ENCODE results near the gene MAP7D1.
"Not testable (repeated sequence)": the region's sequence is repeated elsewhere in the genome, so short reads cannot be mapped to it uniquely, and the experiment has no call there.

MAP7D1 gene

DNA sequence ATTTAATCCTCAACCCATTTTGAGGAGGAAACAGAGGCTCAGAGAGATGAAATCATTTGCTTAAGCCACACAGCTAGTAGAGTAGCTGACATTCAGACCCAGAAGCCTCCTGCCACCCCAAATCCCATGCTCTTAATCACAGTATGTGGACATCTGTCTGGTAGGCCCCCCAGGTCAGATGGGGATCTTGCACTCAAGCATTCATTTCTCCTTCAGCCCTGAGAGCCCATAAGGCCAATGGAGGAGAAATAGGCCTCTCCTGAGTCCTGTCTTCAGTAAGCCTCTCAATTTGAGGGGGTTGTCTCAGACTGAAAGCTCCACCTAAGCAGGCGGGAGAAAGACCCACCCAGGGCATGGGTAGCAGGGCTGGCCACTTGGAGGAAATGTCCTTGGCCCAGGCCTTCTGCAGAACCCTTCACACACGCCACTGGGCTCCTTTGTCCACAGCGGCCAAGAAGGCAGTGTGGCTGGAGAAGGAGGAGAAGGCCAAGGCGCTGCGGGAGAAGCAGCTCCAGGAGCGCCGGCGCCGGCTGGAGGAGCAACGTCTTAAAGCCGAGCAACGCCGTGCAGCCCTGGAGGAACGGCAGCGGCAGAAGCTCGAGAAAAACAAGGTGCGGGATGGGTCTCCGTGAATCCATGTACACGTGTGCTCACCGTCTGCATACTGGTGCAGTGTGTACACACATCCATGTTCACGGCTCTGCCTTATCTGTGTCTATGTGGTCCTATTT lies 16.2 kb downstream of the MAP7D1 start:
- no peak for DNase-seq

DNA sequence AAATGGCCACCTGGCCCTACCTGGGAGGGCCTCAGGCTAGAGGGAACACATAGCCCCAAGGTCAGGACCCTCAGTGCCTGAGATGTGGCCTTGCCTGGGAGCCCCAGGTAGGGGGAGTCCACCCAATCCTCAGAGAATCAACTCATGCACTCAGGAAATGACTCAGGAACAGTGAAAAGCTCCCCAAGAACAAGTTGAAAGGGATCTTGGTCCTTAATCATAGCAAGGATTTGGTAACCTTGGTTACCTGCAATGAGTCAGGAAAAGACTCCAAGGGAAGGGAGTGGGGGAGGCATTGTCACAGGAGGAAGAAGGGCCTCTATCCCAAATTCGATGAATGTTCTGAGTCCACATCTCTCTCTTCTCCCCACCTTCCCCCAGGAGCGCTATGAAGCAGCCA lies 17.0 kb downstream of the MAP7D1 start:
- no peak for DNase-seq

DNA sequence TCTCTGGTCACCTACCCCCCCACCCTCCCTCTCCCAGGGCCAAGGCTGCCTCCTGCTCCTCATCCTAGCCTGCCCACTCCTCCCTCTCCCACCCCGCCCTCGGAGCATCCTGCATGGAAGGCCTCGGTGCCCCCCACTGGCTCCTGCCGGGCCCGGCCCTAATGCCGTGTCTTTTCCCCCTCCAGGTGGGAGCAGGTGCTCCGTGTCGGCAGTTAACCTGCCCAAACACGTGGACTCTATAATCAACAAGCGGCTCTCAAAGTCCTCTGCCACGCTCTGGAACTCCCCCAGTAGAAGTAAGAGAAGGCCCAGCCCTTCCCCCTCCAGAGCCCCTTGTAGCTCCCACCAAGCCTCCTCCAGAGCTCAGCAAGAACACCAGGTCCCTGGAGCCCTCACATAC lies 18.8 kb downstream of the MAP7D1 start:
- no peak for DNase-seq

DNA sequence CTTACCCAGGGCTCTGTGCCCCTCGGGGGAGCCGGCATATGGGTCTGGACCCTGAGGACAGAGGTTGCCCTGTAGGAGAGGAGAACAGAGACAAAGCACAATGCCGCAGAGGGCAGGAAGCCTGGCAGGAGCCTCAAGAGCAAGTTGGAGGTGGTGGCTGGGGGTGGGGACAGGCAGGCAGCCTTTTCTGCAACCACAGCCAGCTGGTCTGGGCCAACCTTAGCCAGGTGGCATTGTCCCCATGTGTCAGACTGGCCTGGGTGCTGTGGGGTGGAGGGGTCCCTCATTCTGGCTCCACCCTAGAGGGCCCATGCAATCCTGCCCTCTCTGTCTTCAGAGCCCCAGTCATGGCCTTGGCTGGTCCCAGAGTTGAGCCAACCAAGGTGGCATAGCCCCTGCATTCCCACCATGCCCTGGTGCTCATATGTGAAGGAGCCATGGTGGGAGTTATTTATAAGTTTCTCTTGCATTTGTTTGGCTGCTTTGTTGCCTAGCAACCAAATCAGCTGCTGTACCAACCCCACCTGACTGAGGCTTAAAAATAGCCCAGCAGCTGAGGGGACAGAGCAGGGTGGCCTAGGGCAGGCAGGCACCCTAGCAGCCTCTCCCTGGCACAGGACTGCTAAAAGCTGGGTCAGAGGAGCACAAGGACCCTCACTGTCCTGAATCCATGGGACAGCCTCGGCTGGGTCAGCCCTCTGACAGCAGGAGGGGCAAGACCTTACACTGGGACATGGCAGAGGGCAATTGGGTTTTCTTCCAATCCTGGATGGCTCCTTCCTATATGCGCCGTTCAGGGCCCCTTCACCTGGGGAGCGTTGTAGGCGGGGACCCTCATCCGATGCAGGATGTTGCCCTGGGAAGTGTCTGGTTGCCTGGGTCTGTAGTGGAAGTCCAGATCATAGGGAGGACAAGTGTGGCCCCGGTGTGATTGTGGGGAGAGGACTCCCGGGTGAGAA lies 19.5 kb downstream of the MAP7D1 start:
- peak; percentile 23 for DNase-seq

DNA sequence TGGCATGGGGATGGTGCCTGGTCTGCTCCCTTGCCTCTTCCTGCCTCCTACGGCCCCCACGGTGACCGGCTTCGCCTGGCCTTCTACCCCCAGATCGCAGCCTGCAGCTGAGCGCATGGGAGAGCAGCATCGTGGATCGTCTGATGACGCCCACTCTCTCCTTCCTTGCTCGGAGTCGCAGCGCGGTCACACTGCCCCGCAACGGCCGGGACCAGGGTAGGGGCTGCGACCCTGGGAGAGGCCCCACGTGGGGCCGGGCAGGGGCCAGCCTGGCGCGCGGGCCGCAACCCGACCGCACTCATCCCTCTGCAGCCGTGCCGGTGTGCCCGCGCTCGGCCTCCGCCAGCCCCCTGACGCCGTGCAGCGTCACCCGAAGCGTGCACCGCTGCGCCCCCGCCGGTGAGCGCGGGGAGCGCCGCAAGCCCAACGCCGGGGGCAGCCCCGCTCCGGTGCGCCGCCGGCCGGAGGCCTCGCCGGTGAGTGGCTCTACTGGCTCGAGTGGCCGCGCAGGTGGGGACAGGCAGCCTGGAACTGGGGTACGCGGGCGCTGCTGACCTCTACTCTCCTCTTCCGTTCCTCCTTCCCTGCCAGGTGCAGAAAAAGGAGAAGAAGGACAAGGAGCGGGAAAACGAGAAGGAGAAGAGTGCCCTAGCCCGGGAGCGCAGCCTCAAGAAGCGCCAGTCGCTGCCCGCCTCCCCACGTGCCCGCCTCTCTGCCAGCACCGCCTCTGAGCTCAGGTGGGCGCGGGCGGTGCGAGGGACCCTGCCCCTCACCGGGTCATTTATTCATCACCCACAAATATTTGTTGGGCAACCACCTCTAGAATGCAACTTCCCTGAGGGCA lies 20.4 kb downstream of the MAP7D1 start:
- no peak for DNase-seq

DNA sequence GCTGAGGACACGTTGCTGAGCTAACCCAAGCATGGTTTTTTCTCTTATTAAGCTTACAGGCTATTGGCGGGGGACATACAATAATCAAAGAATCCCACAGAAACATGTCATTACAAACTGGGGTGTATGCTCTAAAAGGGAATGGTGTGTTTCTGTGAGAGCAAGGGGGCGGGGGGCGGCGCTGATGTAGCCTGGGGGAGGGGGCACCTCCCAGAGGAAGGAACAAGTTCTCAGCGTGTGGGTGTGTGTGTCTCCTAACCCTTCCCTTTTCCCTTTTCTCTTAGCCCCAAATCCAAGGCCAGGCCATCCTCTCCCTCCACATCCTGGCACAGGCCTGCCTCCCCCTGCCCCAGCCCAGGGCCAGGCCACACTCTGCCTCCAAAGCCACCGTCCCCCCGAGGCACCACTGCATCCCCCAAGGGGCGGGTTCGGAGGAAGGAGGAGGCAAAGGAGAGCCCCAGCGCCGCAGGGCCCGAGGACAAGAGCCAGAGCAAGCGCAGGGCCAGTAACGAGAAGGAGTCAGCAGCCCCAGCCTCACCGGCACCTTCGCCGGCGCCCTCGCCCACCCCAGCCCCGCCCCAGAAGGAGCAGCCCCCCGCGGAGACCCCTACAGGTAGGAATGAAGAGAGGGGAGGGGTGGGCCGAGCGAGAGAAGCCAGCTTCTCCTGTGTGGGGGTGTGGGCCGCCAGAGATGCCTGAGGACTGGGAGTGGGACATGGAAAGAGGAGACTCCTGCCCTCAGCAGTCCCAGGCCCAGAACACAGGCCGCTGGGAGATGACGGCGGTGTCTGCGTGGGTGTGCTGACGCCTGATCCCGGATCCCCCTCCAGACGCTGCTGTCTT lies 21.9 kb downstream of the MAP7D1 start:
- no peak for DNase-seq

DNA sequence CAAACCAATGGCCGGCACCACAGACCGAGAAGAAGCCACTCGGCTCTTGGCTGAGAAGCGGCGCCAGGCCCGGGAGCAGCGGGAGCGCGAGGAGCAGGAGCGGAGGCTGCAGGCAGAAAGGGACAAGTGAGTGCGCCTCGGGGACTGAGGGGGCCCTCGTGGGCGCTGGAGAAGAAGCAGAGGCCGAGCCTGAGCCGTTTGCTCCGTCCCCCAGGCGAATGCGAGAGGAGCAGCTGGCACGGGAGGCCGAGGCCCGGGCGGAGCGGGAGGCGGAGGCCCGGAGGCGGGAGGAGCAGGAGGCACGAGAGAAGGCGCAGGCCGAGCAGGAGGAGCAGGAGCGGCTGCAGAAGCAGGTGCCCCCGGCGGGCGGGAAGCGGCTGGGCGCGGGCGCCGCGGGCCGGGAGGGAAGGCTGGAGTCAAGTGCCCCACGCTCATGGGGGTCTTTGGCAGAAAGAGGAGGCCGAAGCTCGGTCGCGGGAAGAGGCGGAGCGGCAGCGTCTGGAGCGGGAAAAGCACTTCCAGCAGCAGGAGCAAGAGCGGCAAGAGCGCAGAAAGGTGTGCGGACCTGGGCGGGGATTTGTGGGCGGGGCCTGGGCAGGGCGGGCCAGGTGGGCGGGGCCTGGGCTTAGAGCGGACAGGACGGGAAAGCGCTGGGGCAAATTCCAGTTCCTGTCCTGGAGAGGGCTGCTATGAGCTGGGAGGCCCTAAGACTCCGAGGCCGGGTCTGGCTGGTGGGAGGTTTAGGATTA lies 22.7 kb downstream of the MAP7D1 start:
- no peak for DNase-seq

DNA sequence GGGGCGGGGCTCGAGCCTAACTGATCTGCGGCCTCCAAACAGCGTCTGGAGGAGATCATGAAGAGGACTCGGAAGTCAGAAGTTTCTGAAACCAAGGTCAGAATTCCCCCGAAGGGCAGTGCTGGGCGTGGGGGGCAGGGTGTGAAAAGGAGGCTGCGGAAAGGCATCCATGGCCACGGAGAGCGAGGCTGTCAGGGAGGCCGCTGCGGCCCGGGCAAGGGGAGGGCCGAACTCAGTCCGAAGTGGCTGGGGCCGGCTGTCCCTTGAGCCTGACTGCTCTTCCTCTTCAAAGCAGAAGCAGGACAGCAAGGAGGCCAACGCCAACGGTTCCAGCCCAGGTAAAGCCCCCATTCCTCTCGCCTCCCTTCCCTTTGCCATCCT lies 23.2 kb downstream of the MAP7D1 start:
- DNase-seq = no peak

DNA sequence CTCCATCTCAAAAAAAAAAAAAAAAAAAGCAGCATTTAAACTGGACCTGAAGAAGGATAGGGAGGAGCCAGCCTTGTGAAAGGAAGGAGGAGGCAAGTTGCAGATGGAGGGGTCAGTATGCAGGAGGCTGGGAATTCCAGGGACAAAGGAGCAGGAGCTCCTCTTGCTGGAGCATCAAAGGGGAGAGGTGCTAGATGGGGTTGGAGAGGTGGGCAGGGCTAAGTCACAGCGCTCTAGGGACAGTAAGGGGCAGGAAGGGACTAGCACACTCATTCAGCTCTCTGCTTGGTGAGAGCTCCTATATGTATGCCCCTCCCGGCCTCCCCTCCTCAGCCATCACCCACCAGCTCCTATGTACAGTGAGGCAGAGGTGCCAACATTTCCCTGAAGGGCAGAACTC lies 26.8 kb downstream of the MAP7D1 start:
- DNase-seq = no peak

DNA sequence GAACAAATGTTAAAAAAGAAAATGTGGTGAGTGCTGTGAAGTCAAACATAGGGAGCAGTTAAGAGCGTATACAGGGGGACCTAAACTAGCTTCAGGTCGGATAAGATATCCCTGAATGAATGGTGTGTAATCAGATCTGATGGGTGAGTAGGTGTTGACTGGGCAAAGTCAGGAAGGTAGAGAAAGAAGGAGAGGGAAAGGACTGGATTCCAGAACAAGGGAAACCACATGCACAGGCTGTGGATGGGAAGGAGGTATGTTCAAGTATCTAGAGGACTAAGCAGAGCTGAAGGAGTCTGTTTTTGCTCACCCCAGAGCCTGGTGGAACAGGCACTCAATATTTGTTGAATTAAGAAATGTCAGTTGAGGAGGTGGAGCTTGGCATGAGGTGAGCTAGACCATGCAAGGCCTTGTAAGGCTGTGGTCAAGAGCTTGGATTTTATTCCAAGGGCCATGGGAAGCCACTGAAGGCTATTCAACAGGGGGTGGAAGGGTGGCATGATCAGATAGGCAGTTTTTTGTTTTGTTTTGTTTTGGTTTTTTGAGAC lies 27.4 kb downstream of the MAP7D1 start:
- no peak for DNase-seq

DNA sequence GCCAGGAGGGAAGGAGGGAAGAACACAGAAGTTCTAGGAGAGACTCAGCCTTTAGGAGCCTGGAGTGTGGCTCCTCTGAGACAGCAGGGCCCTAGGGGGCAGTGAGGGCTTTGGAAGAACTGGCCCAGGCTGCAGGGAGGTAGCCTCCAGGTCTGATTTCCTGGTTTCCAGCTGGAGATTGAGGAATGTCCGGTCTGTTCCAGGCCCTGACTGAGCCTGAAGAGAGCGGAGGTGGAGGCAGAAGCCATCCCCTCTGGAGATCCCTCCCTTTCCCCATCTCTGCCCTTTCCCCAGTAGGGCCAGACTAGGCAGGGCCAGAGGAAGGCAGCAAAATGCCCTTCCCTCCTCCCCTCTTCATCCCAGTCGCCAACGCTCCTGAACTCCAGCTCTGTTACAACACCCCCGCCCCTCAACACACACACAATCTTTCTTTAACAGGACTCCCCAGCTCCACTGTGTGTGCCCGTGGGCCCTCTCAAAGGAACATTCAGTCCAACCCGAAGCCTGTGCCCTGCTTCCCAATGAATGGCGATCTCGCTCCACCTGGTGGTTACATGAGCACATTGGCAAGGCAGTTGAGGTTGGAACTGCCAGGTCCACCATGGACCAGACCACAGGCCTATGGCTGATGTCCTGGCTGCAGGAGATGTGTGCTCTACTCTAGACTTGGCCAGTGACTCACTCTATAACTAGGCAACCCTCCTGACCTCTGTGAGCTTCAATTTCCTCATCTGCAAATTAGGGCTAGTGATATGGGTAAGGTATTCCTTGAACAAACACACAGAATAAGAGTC lies 32.0 kb downstream of the MAP7D1 start:
- peak; percentile 87 for DNase-seq

DNA sequence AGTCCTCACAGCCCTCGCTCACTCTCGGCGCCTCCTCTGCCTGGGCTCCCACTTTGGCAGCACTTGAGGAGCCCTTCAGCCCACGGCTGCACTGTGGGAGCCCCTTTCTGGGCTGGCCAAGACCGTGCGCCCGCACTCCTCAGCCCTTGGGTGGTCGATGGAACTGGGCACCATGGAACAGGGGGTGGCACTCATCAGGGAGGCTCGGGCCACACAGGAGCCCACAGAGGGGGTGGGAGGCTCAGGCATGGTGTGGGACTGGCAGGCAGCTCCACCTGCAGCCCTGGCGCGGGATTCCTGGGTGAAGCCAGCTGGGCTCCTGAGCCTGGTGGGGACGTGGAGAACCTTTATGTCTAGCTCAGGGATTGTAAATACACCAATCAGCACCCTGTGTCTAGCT lies 40.8 kb downstream of the MAP7D1 start:
- DNase-seq = not testable (repeated sequence)

DNA sequence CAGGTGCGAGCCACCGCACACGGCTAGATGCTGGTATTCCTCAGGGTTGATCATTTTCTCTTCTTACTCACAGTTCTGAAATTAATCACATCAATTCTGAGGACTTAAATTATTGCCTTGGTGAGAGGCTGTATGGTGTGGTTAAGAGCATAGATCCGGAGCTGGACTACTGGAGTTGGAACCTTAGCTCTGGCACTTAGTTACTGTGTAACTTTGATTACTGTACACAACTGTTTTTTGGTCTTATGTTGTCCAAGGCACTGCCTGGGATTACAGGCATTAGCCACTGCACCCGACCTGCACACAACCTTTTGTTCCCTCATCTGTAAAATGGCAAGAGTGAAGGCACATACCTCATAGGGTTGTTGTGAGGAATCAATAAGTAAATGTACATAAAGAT lies 42.7 kb downstream of the MAP7D1 start:
- DNase-seq = no peak

DNA sequence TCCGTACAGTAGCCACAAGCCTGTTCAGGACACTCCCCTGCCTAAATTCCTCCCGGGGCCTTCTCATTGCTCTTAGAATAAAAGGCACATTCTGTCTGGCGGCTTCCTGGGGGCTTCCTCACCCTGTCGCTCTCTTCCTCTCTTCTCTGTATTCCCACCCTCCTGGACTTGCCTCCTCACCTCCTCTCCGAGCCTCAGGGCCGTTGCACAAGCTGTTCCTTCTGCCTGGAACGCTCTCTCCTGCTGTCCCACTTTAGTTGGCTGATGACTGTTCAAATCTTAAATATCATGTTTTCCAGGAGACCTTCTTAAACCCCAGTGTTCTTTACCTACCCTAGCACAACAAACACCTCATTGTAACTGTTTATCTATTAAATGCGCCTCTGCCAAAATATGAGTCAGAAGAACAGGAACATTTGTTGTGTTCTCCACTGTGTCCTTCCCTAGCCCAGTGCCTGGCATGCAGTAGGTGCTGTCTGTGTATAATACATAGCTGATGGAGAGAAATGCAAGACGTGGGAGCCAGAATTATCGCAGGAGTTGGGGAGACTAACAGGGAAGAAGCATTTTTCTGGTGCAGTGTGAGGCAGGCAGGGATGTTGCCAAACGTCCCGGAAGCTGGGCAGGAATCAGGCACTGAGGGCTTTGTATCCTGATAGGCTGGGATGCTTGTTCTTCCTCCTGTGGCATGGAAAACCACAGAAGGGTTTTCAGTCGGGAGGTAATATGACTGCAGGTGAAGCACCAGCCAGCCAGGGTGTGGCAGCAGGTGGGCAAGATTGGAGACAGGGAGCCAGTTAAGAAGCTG lies 44.2 kb downstream of the MAP7D1 start:
- no peak for DNase-seq

DNA sequence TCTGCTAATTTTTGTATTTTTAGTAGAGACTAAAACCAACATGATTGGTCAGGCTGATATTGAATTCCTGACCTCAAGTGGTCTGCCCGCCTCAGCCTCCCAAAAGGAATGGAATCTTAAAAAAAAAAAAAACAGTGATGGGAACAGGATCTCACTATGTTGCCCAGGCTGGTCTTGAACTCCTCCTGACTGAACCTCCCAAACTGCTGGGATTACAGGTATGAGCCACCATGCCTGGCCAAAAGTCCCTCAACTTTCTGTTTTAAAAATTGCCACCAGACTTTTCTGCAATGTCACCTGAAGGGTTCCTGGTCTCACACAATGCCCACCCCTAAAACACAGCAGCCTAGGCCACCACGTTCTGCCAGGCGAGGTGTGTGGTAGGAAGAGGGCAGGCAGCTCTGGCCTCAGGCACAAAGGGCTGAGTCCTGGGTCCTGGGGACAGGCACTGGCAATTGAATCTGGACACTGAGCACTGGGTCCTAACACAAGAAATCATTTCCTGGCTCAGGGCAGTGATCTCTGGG lies 47.1 kb downstream of the MAP7D1 start:
- DNase-seq = no peak

DNA sequence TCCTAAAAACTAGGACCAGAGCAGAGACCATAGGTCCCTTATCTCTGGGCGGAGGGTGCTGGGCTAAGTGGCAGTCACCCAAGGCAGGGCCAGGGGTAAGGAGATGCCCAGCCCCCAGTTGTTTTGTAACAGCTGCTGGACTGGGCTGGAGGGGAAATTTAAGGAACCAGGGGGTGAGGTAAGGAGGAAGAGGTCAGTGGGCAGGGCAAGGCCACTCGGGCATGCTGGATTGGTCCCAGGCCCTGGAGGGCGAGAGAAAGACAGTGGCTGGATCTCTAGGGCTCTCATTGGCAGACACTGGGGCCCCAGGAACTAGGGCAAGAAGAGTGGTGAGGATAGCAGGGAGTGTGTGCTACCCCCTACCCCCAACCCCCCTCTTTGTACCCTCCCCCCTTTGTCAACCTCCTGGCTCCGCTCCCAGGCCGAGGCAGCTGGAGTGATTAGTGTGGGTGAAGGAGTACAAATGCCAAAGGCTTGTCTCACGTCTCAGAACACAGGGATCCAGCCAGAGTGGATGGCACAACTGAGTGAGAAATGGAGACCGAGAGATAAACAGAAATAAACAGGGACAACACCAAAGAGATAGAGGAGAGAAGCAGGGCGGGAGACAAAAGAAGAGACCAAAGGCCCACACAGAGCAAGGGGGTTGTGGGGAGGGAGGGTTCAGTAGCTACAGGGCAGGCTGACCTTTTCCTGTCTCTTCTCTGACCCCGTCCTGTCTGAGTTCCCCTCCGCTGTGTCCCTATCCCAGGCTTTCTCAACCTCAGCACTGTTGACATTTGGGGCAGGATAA lies 47.8 kb downstream of the MAP7D1 start:
- no peak for DNase-seq

DNA sequence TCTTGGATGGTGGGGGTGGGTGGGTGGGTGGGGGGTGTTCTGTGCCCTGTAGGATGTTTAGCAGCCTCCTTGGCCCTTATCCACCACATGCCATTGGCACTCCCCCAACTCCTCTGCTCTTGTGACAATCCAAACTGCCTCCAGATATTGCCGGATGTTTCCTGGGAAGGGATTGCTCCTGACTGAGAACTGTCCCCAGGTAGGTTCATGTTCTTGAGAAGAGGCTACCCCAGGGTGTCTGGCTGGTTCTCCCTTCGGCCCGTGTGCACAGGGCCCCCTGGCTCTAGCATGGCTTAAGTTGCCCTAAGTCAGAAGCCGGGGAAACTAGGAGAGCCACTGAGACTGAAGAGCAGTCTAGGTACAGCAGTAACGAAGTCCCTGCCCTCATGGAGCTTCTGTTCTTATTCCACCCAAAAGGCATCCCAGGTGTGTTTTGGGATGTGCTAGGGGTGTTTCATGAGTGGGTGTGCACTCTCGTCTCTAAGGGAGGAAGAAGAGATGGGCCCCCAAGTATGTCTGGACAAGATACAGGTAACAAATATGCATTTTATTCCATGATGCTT lies 48.5 kb downstream of the MAP7D1 start:
- no peak for DNase-seq

DNA sequence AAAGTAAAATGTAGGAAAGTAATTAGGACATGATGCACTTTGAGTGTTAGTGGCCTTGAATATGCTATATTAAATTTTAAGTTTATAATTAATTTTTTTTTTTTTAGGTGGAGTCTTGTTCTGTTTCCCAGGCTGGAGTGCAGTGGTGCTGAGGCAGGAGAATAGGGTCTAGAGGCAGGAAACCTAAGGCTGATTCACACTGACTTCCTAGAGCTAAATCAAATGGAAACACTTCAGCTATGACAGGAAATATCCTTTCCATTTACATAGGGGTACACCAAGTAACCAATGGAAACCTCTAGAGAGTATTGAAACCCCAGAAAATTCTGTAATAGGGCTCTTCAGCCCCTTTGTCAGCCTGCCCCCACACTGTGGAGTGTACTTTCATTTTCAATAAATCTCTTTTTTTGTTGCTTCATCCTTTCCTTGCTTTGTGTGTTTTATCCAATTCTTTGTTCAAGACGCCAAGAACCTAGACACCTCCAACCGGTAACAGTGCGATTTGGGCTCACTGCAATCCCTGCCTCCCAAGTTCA lies 50.4 kb downstream of the MAP7D1 start:
- no peak for DNase-seq

Data from CD4-positive, alpha-beta T cell treated with Interleukin-4 for 4 hours (primary cell).